HG02759 (cell line): Measurements from ENCODE around the gene SNAPC2.
"Not testable (repeated sequence)": the region's sequence is repeated elsewhere in the genome, so short reads cannot be mapped to it uniquely, and the experiment has no call there.

Experiments
- ATAC-seq: cut with Tn5 transposase; IDR thresholded peaks from one replicate; pipeline ENCODE4 v1.9.1; 2021; ENCODE audit warnings: mild to moderate bottlenecking, moderate library complexity; ENCODE audit not compliant: unreplicated experiment

Gene SNAPC2

DNA sequence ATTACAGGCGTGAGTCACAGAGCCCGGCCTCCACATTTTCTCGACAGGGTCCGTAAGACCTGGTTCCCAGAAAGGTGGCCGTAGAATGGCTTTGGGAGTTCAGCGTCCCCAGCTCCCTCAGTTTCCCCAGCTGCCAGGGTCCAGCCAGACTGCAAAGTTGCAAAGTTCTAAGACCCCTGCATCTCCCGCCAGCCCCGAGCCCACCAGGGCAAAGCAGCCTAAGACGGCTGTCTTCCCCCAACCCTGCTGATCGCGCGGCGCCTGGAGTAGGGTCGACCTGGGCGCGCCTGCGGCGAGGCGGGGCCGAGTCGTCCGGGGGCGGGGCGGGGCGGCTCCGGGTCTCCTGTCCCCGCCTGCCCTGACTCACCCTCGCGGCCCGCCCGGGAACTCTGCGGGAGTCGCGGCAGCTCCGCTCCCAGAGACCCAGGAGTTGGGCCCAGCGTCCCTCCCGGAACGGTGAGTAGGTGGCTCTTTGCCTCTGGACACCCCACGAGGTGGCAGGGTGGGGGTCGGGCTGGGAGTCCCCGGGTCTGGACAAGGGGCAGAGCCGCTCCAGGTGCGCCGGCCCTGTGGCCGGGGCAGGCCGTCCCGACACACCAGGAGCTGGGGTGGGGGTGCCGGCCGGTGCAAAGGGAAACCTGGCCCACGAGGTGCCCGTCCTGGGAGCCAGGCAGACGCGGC is 31.9 kb upstream of the SNAPC2 start, which contains the start of gene LRRC8E:
Gene LRRC8E, plus strand, starts transcription at position 366 of the 681 bp plus-strand sequence. CDS start 7,094 bp downstream, outside the sequence.
- ATAC-seq: no peak

GRCh38 chr19:7888826-7889217 is 31.3 kb upstream of the SNAPC2 start:
- ATAC-seq: no peak

DNA sequence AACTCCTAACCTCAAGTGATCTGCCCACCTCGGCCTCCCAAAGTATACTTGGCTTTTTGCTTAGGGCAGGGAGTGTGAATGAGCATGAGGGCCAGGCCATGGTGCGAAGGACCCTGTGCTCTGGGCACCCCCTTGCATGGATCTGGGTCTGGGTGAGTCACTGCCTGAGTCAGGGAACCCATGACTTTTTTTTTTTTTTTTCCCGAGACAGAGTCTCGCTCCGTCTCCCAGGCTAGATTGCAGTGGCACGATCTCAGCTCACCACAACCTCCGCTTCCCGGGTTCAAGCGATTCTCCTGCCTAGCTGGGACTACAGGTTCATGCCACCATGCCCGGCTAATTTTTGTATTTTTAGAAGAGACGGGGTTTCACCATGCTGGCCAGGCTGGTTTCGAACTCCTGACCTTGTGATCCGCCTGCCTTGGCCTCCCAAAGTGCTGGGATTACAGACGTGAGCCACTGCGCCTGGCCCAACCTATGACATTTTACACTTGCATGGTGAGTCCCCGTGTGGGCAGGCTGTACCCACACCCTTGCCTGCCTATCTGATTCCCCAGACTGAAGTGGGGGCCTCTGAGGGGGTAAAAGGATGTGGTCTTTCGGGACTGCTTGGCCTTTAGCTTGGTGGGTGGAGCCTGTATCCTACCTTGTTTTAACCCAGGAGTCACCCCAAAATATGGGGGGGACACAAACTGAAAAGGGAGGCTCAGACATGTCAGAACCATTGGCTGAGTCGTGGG is 26.6 kb upstream of the SNAPC2 start:
- not testable (repeated sequence) for ATAC-seq

GRCh38 chr19:7894612-7895309 is 25.4 kb upstream of the SNAPC2 start:
- ATAC-seq: no peak

GRCh38 chr19:7895565-7895964 is 24.6 kb upstream of the SNAPC2 start:
- ATAC-seq: no peak

- ATAC-seq: no peak
These were observed 22.8 kb upstream of the SNAPC2 start for GRCh38 chr19:7897292-7897691.

DNA sequence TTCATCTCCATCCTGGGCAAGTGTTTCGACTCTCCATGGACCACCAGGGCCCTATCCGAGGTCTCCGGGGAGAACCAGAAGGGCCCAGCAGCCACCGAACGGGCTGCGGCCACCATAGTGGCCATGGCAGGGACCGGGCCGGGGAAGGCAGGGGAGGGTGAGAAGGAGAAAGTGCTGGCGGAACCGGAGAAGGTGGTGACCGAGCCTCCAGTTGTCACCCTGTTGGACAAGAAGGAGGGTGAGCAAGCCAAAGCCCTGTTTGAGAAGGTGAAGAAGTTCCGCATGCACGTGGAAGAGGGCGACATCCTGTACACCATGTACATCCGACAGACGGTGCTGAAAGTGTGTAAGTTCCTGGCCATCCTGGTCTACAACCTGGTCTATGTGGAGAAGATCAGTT is 21.2 kb upstream of the SNAPC2 start:
- no peak for ATAC-seq

DNA sequence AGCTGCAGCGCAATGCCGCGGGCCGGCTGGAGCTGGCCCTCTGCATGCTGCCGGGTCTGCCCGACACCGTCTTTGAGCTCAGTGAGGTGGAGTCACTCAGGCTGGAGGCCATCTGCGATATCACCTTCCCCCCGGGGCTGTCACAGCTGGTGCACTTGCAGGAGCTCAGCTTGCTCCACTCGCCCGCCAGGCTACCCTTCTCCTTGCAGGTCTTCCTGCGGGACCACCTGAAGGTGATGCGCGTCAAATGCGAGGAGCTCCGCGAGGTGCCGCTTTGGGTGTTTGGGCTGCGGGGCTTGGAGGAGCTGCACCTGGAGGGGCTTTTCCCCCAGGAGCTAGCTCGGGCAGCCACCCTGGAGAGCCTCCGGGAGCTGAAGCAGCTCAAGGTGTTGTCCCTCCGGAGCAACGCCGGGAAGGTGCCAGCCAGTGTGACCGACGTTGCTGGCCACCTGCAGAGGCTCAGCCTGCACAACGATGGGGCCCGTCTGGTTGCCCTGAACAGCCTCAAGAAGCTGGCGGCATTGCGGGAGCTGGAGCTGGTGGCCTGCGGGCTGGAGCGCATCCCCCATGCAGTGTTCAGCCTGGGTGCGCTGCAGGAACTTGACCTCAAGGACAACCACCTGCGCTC is 20.3 kb upstream of the SNAPC2 start:
- no peak for ATAC-seq

DNA sequence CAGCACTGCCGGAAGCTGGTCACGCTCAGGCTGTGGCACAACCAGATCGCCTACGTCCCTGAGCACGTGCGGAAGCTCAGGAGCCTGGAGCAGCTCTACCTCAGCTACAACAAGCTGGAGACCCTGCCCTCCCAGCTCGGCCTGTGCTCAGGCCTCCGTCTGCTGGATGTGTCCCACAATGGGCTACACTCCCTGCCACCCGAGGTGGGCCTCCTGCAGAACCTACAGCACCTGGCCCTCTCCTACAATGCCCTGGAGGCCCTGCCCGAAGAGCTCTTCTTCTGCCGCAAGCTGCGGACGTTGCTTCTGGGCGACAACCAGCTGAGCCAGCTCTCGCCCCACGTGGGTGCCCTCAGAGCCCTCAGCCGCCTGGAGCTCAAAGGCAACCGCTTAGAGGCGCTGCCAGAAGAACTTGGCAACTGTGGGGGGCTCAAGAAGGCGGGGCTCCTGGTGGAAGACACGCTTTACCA is 19.7 kb upstream of the SNAPC2 start:
- no peak for ATAC-seq

- no peak for ATAC-seq
These were observed 19.2 kb upstream of the SNAPC2 start for GRCh38 chr19:7900931-7901330.

GRCh38 chr19:7901337-7901736 is 18.8 kb upstream of the SNAPC2 start:
- ATAC-seq: no peak

DNA sequence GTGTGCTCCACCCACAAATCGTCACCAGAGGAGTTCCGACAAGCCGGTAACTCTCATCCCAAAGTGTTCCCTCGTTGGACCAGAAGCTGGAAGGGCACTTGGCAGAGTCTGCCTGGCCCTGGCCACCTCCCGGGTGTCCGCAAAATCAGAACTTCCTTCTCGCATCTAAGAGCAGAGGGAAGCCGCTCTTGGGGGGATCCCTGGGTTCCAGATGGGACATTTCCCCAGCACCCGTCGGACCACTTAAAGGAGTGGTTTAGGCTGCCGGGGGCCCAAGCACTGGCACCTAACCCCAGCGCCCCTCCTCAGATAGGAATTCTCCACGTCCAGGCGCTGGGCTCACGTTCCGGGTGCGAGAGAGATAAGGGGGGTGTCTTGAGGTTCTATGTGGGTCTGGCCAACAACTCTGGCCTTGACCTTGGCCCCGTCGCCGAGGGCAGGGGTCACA is 17.3 kb upstream of the SNAPC2 start:
- no peak for ATAC-seq

DNA sequence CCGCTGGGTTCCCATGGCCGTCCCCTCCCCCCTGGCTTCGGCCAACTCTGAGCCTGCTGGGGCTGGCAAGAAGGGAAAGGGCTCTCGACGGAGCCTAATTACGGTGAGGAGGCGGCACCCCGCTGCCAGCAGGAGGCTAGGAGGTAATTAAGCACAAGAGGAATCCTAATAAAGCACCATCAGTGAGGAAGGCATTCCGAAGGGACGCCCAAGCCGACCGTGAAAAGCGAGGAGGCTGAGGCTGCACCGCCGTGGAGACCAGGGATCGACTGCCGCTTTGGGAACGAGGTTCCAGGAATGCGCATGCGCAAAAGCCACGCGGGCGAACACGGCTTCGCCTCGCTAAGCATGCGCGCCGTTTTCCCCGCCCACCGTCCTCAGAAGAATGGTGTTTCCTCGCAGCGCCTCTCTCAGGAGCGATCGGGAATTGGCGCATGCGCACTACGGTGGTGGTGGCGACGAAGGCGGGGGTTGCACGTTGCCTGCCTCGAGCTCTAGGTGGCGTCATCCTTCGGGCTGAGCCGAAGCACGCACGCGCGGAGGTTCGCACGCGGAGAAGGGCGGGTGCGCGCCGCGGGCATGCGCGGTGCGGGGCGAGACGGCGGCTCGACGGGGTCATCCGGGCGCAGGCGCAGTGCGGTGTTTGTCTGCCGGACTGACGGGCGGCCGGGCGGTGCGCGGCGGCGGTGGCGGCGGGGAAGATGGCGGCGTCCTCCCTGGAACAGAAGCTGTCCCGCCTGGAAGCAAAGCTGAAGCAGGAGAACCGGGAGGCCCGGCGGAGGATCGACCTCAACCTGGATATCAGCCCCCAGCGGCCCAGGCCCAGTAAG is 16.7 kb upstream of the SNAPC2 start, which contains the start of gene MAP2K7:
Gene MAP2K7, plus strand, starts transcription at position 634 of the 830 bp plus-strand sequence. Its CDS starts 68 bp downstream, at position 702.
- peak; percentile 89 for ATAC-seq

GRCh38 chr19:7904074-7905020 is 15.8 kb upstream of the SNAPC2 start:
- ATAC-seq: peak; percentile 41

GRCh38 chr19:7905268-7905667 is 14.9 kb upstream of the SNAPC2 start:
- ATAC-seq: no peak

- ATAC-seq: no peak
These were observed 14.3 kb upstream of the SNAPC2 start for GRCh38 chr19:7905859-7906258.

DNA sequence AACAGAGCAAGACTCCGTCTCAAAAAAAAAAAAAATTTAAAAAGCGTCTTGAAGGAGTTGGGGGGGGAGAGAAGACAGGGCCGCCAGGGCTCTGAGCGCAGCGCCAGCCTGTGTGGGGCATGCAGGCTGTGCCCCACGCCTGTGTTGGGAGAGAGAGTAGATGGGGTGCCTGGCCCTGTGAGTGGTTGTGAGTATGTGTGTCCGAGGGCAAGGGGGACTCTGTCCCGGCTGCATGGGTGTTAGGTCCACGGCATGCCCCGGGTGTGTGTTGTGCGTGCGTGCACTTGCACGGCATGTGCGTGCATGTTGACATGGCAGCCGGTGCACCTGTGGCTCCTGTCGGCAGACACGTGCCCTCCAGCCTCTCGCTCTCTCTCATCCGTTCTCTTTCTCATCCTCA is 13.0 kb upstream of the SNAPC2 start:
- no peak for ATAC-seq

DNA sequence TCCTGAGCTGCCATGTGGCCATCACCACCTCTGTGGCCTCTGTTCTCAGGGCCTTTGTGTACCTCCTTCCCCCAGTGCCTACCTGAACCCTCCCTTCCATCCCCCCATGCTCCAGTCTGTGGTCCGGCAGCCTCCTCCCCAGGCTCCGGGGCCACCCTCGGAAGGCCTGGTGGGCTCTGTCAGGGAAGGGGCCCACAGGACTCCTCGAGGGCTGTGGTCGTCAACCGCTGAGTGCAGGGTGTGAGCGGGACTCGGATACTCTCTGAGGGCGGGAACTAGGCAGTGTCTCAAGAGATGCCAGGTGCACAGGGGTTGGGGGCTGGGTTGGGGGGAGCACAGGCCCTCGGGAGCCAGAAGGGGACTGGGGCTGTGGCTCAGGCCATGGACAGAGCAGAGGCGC is 12.6 kb upstream of the SNAPC2 start:
- no peak for ATAC-seq

- no peak for ATAC-seq
These were observed 11.9 kb upstream of the SNAPC2 start for GRCh38 chr19:7908078-7908699.
